K562 (cell line): ENCODE measurements around the gene TRIM2. TPM values are rescaled to one million over a fixed set of nuclear protein-coding genes. Genes with fewer than 3 reads are reported as not detected.

Experiments used
- CEBPB ChIP-seq: fragments of 450-650 bp; IDR thresholded peaks from 2 replicates; pipeline ENCODE4 v1.6.1; 2016; ENCODE audit warnings: missing genetic modification characterization, missing compliant biosample characterization
- FOXK1 ChIP-seq: sonication (generic); formaldehyde crosslinking; IDR thresholded peaks from 2 replicates; pipeline ENCODE4 v1.8.0; 2022; ENCODE audit warnings: missing genetic modification reagents, mild to moderate bottlenecking, borderline replicate concordance
- KLF13 ChIP-seq: fragments of 450-650 bp; IDR thresholded peaks from 2 replicates; pipeline ENCODE4 v1.6.1; 2016; ENCODE audit warnings: missing genetic modification characterization, low read depth, mild to moderate bottlenecking, missing compliant biosample characterization, moderate library complexity, borderline replicate concordance
- MAZ ChIP-seq, 2 experiments: fragments of 450-650 bp in 1 of 2; sonication (generic) in 1 of 2; formaldehyde crosslinking; IDR thresholded peaks in 1 of 2; conservative IDR thresholded peaks in 1 of 2; 2 replicates each; pipeline versions ENCODE4 v1.4.0 to v1.5.0; 2020; ENCODE audit warnings: mild to moderate bottlenecking in 1 of 2, missing genetic modification reagents in 1 of 2
- MYNN ChIP-seq, 2 experiments: sonication (generic); formaldehyde crosslinking in 1 of 2; IDR thresholded peaks; 2 replicates each; pipeline versions ENCODE4 v1.5.0 to v1.6.1; 2016 to 2020; ENCODE audit warnings: antibody characterized with exemption in 1 of 2, missing genetic modification reagents in 1 of 2
- PCBP2 ChIP-seq: fragments of 200-400 bp; formaldehyde crosslinking; IDR thresholded peaks from 2 replicates; pipeline ENCODE4 v1.6.1; 2018; ENCODE audit warnings: low read length, low read depth, mild to moderate bottlenecking, moderate library complexity; ENCODE audit not compliant: poor library complexity, severe bottlenecking
- PHB ChIP-seq: fragments of 250-450 bp; sonication (Bioruptor Pico); IDR thresholded peaks from 2 replicates; pipeline ENCODE4 v1.5.0; 2021
- PHF8 ChIP-seq: fragments of 200-600 bp; sonication (generic); IDR thresholded peaks from 2 replicates; pipeline ENCODE4 v1.6.1; 2012; ENCODE audit warnings: mixed run types, mild to moderate bottlenecking, inconsistent platforms, low read length, moderate library complexity, borderline replicate concordance
- POLR2AphosphoS2 ChIP-seq: IDR thresholded peaks from 2 replicates; pipeline ENCODE4 v1.6.1; 2012; ENCODE audit warnings: low read length, improper control_type of control experiment
- POLR2H ChIP-seq: IDR thresholded peaks from 2 replicates; pipeline ENCODE4 v1.6.1; 2016; ENCODE audit warnings: missing genetic modification characterization, low read depth, mild to moderate bottlenecking, control low read depth, missing compliant biosample characterization, moderate library complexity
- RB1 ChIP-seq: fragments of 450-650 bp; IDR thresholded peaks from 2 replicates; pipeline ENCODE4 v1.6.1; 2017; ENCODE audit warnings: low read depth, mild to moderate bottlenecking
- RBBP5 ChIP-seq: fragments of 200-600 bp; sonication (generic); IDR thresholded peaks from 2 replicates; pipeline ENCODE4 v1.6.1; 2012; ENCODE audit warnings: borderline replicate concordance, mild to moderate bottlenecking, low read length, control low read depth, inconsistent platforms; ENCODE audit not compliant: insufficient read depth, poor library complexity, severe bottlenecking
- SMARCA5 ChIP-seq: fragments of 450-650 bp; IDR thresholded peaks from 2 replicates; pipeline ENCODE4 v1.6.1; 2016
- SMARCB1 ChIP-seq: IDR thresholded peaks from 2 replicates; pipeline ENCODE4 v1.6.1; 2011; ENCODE audit warnings: improper control_type of control experiment, low read depth; ENCODE audit not compliant: insufficient read length
- TAF9B ChIP-seq: fragments of 450-650 bp; IDR thresholded peaks from 2 replicates; pipeline ENCODE4 v1.6.1; 2018; ENCODE audit warnings: mild to moderate bottlenecking; ENCODE audit not compliant: partially characterized antibody
- TAL1 ChIP-seq: fragments of 450-650 bp; IDR thresholded peaks from 2 replicates; pipeline ENCODE4 v1.6.1; 2016; ENCODE audit warnings: mild to moderate bottlenecking
- TCF7 ChIP-seq: sonication (generic); IDR thresholded peaks from 2 replicates; pipeline ENCODE4 v1.6.1; 2016; ENCODE audit warnings: antibody characterized with exemption, borderline replicate concordance
- TCFL5 ChIP-seq: fragments of 250-450 bp; sonication (Bioruptor Pico); conservative IDR thresholded peaks from 2 replicates; pipeline ENCODE4 v1.6.1; 2021; ENCODE audit warnings: mild to moderate bottlenecking, moderate library complexity, matching md5 sums
- TOE1 ChIP-seq, 2 experiments: fragments of 450-650 bp in 1 of 2; sonication (generic) in 1 of 2; formaldehyde crosslinking in 1 of 2; IDR thresholded peaks; 2 replicates each; pipeline versions ENCODE4 v1.7.1 to v1.8.0; 2016 to 2022; ENCODE audit warnings: borderline replicate concordance in 2 of 2, mild to moderate bottlenecking in 2 of 2, antibody characterized with exemption in 1 of 2, inconsistent platforms in 1 of 2, low read depth in 1 of 2, missing genetic modification reagents in 1 of 2, moderate library complexity in 1 of 2
- U2AF2 ChIP-seq: fragments of 200-400 bp; formaldehyde crosslinking; optimal IDR thresholded peaks from 2 replicates; pipeline ENCODE3; 2017; ENCODE audit warnings: low read depth, mild to moderate bottlenecking, low read length
- ZNF134 ChIP-seq: fragments of 250-450 bp; sonication (Bioruptor Pico); conservative IDR thresholded peaks from 2 replicates; pipeline ENCODE4 v1.4.0; 2020
- ZNF699 ChIP-seq: fragments of 250-450 bp; sonication (Bioruptor Pico); IDR thresholded peaks from 2 replicates; pipeline ENCODE4 v1.8.0; 2021; ENCODE audit warnings: mild to moderate bottlenecking, moderate library complexity; ENCODE audit not compliant: insufficient replicate concordance
- ZNF785 ChIP-seq: fragments of 250-450 bp; sonication (Bioruptor Pico); IDR thresholded peaks from 2 replicates; pipeline ENCODE4 v1.4.0; 2020; ENCODE audit warnings: mild to moderate bottlenecking
- polyA plus RNA-seq, 8 experiments: library from polyadenylated mRNA; depleted of rRNA in 4 of 8; stranded (reverse) in 5 of 8; unstranded in 3 of 8; fragments of >200 nt; fragmentation: Nextera tagmentation in 2 of 8; fragmentation: Illumina TruSeq in 1 of 8; extraction: Ambion mirVana in 2 of 8; extraction: Trizol in 1 of 8; gene quantifications; 2 replicates each; pipeline versions ENCODE4 v1.2.1 to v1.2.3, GENCODE V29; 2011 to 2014; ENCODE audit warnings: inconsistent platforms in 1 of 8, missing spikeins in 1 of 8
- total RNA-seq, 7 experiments: library from RNA; depleted of rRNA in 6 of 7; stranded (reverse); fragments of >200 nt in 6 of 7; fragmentation: Illumina TruSeq in 2 of 7; extraction: Trizol in 2 of 7; gene quantifications; 2 replicates each; pipeline versions ENCODE4 v1.2.1 to v1.2.3, GENCODE V29; 2011 to 2021; ENCODE audit warnings: low replicate concordance in 1 of 7
- TF ChIP-seq, protein P1 (sequence below): fragments of 250-450 bp; sonication (Bioruptor Pico); IDR thresholded peaks from 2 replicates; pipeline ENCODE4 v1.5.0; 2020; ENCODE audit warnings: mild to moderate bottlenecking
- TF ChIP-seq, protein P2 (sequence below), 2 experiments: fragments of 250-450 bp in 1 of 2; fragments of 450-650 bp in 1 of 2; sonication (Bioruptor Pico) in 1 of 2; IDR thresholded peaks; 2 replicates each; pipeline versions ENCODE4 v1.6.1 to v1.8.0; 2016 to 2021; ENCODE audit warnings: mild to moderate bottlenecking in 2 of 2, moderate library complexity in 2 of 2, missing compliant biosample characterization in 1 of 2, missing genetic modification characterization in 1 of 2

Gene TRIM2
- total and polyA plus RNA-seq, 9 of the 15 experiments (the other 6 are each of a cell fraction or from before 2014, with no cell fraction given) = 0.01 to 0.41 (median 0.13) TPM; not detected in 1

- TF ChIP-seq TOE1 (IDR thresholded peaks at IDR 0.05; ENCODE audit: borderline replicate concordance) = 0 out of 2 replicates have a peak, but pooled peaks have one; percentile 20
- no peak for TF ChIP-seq TOE1 (CRISPR knock-in tag; IDR thresholded peaks at IDR 0.05; ENCODE audit: borderline replicate concordance, low read depth)
- no peak for TF ChIP-seq PHB (CRISPR knock-in tag)
- TF ChIP-seq, protein P1, sequence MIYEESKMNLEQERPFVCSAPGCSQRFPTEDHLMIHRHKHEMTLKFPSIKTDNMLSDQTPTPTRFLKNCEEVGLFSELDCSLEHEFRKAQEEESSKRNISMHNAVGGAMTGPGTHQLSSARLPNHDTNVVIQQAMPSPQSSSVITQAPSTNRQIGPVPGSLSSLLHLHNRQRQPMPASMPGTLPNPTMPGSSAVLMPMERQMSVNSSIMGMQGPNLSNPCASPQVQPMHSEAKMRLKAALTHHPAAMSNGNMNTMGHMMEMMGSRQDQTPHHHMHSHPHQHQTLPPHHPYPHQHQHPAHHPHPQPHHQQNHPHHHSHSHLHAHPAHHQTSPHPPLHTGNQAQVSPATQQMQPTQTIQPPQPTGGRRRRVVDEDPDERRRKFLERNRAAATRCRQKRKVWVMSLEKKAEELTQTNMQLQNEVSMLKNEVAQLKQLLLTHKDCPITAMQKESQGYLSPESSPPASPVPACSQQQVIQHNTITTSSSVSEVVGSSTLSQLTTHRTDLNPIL (CRISPR knock-in tag) = no peak
- TF ChIP-seq MAZ (CRISPR knock-in tag; conservative IDR thresholded peaks at IDR 0.05 in 1 of 2, IDR thresholded peaks at IDR 0.05 in 1 of 2) = no peak; a peak in 1 of 4 replicates
- TF ChIP-seq RBBP5 = peak; percentile 62
- no peak for TF ChIP-seq SMARCA5
- TF ChIP-seq TCF7 = no peak
- TF ChIP-seq TAL1 = no peak
- no peak for TF ChIP-seq ZNF134
- TF ChIP-seq U2AF2 = no peak
- TF ChIP-seq, protein P2, sequence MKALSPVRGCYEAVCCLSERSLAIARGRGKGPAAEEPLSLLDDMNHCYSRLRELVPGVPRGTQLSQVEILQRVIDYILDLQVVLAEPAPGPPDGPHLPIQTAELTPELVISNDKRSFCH (CRISPR knock-in tag; IDR thresholded peaks at IDR 0.05) = no peak
- TF ChIP-seq, protein P2 (tag; IDR thresholded peaks at IDR 0.05) = no peak; the same call in 1 of the 2 replicates
- no peak for TF ChIP-seq KLF13 (tag)
- TF ChIP-seq ZNF785 = no peak
- TF ChIP-seq POLR2AphosphoS2 = no peak
- TF ChIP-seq MYNN (IDR thresholded peaks at IDR 0.05) = no peak
- TF ChIP-seq MYNN (CRISPR knock-in tag; IDR thresholded peaks at IDR 0.05) = no peak
- no peak for TF ChIP-seq RB1
- TF ChIP-seq POLR2H (tag) = peak; percentile 4
- no peak for TF ChIP-seq SMARCB1
- TF ChIP-seq ZNF699 (CRISPR knock-in tag) = no peak
- TF ChIP-seq PHF8 = peak; percentile 36; the same call in 1 of the 2 replicates
- no peak for TF ChIP-seq FOXK1 (CRISPR knock-in tag)
- TF ChIP-seq TCFL5 (CRISPR knock-in tag) = no peak
- TF ChIP-seq PCBP2 = no peak
- TF ChIP-seq TAF9B = no peak
- no peak for TF ChIP-seq CEBPB
Observed at GRCh38 chr4:153345012-153345981, 141.1 kb downstream of the TRIM2 start (continued).
